IgD-negative memory B cell (primary cell): Measurements from ENCODE around the gene NNT. TPM values are rescaled to one million over a fixed set of nuclear protein-coding genes. Genes with fewer than 3 reads are reported as not detected.
A peak's percentile ranks its signal among the peaks of the same experiment; 100 is the strongest.
"Not testable (repeated sequence)": the region's sequence is repeated elsewhere in the genome, so short reads cannot be mapped to it uniquely, and the experiment has no call there.

Source experiments
- H3K27ac Mint-ChIP-seq, 3 donors: one replicate each; pipeline ENCODE4 v1.8.0; 2020 to 2022; ENCODE audit warnings: mild to moderate bottlenecking in 3 of 3, mixed read lengths in 3 of 3, moderate library complexity in 1 of 3
- H3K27me3 Mint-ChIP-seq: one replicate; pipeline ENCODE4 v1.8.0; 2021; ENCODE audit warnings: mixed read lengths
- H3K36me3 Mint-ChIP-seq: one replicate; pipeline ENCODE4 v1.8.0; 2020; ENCODE audit warnings: mild to moderate bottlenecking, mixed read lengths
- H3K4me1 Mint-ChIP-seq, 3 donors: one replicate each; pipeline ENCODE4 v1.8.0; 2020 to 2022; ENCODE audit warnings: mixed read lengths in 3 of 3, mild to moderate bottlenecking in 1 of 3
- H3K4me3 Mint-ChIP-seq, 4 donors: one replicate each; pipeline ENCODE4 v1.8.0; 2020 to 2022; ENCODE audit warnings: mild to moderate bottlenecking in 4 of 4, mixed read lengths in 4 of 4, moderate library complexity in 3 of 4
- H3K9me3 Mint-ChIP-seq, 3 donors: one replicate each; pipeline ENCODE4 v1.8.0; 2020 to 2021; ENCODE audit warnings: mixed read lengths in 3 of 3, mild to moderate bottlenecking in 1 of 3
- polyA plus RNA-seq: library from polyadenylated mRNA; unstranded; fragments of 300-500 nt; fragmentation: Illumina TruSeq; gene quantifications from one replicate; pipeline ENCODE4 v1.2.3, GENCODE V29; 2021

NNT gene
- polyA plus RNA-seq, 1 donor from 2014 or later = 37.3 TPM

DNA sequence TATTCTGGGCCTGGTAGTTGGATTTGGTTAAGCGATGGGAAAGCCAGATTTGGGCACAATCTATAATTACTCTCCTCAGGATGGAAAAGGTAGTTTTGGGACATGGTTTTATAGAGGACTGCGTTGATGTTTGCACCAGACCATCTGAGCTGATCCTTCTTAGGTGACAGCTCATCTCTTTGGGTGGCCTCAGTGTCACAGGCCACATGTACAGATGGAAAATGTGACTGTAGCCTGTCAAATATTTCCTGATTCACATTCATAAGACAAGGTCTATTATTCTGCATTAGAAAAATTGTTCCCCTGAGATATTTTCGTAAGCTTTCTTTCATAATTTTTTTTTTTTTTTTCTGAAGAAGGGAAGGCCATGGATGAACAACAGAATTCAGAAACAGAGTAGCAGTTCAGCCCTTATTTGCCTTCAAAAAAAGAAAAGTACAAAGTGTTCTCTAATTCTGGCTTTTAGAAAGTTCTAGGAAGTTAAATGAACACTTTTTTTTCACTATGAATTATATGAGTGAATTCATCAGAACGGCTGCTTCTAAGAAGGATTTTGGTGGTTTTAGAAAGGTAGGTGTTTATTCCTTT, 81.0 kb downstream of the NNT start:
- Mint-ChIP-seq H3K27me3 (no peaks in the 10 kb centered on the region), H3K36me3 (peaks cover 20% of the 10 kb centered on the region), H3K27ac (no peak overlapping the region), H3K9me3 (no peaks in the 10 kb centered on the region), H3K4me3 (no peak overlapping the region), H3K4me1 (no peaks in the 10 kb centered on the region)

DNA sequence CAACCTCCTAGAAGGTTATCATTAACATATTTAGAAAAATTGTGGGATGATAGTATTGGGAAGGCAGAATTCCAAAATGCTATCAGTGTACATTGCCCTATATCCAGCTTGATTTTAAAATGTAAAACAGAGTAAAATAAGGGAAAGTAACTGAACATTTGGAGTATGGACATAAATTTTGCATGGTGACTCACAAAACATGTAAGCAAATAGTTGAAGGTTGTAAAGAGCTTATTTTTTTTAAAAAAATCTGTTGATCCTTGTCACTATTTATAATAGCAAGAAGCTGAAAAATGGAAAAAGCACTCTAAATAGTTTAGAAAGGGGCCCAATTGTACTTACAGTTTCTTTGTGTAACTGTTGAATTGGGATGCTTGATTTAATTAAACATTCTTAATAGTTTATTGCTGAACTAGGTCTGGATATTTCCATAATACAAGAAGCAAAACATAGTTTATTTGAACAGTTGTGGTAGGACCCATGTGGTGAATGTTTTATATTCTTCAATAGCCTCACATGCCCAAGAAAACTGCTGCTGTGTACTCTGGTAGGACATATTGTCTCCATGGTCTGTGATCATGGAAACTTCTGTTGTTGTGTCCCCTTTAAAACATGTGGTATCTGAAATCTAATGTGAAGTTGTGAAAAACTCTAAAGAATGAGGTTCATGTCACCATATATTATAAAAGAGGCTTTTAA, 82.4 kb downstream of the NNT start:
- Mint-ChIP-seq H3K27ac (no peak overlapping the region), H3K36me3 (peaks cover 18% of the 10 kb centered on the region), H3K4me3 (no peak overlapping the region), H3K9me3 (no peaks in the 10 kb centered on the region), H3K27me3 (no peaks in the 10 kb centered on the region), H3K4me1 (peaks cover 0 to 2% (median 0%) of the 10 kb centered on the region in 3 donors)

DNA sequence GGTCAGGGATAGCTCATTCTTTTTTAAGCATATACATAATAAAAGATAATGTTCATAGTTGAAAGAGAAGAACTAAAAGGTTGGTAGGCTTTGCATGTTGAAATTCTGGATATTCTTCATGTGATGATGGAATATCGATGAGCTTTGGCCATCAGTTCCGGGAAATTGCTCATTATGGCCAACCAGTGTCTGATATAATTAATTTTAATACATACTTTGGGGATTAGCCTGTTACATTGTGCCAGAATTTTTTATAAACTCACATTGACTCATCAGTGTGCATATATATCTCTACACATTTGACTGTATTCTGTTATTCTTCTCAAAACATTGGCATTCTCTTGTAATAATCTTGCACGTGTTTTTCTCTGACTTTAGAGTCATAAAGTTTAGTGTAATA, 84.3 kb downstream of the NNT start:
- Mint-ChIP-seq H3K36me3 (peaks cover 22% of the 10 kb centered on the region), H3K9me3 (no peaks in the 10 kb centered on the region), H3K4me1 (peaks cover 0 to 4% (median 0%) of the 10 kb centered on the region in 3 donors), H3K27me3 (no peaks in the 10 kb centered on the region), H3K27ac (no peak overlapping the region), H3K4me3 (no peak overlapping the region)

DNA sequence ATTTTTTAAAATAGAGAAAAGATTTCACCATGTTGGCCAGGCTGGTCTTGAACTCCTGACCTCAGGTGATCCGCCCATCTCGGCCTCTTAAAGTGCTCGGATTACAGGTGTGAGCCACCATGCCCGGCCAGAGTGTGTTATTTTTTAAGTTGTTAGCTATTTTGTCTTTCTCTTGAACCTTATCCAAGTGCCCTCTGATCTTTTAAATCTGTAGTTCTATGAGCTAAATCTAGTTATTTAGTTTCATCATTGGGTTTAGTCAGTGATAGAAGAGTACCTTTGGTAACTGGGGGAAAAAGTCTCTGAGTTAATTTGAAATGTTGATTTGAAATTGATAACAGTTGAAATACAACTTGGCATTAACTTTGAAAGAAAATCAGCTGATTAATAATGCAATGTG, 88.3 kb downstream of the NNT start:
- Mint-ChIP-seq H3K27ac (no peak overlapping the region), H3K36me3 (peaks cover 37% of the 10 kb centered on the region)

DNA sequence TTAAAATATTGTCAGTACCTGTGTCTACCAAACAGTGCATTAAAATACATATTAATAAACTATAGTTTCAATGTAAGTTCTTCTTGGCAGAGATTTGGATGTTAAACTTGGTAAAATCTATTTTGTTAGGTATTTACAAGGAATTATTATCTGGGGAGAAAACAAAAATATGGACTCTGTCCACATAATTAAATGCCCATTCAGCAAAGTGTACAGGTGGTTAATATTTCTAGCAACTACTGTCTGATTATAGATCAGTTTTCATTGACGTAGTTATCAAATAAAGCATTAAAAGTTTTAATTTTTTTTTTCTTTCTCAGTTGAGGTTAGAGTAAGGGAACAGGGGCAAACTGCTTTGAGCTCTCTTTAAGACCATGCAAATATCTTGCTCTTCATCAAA, 88.9 kb downstream of the NNT start:
- Mint-ChIP-seq H3K9me3 (peaks cover 7 to 28% (median 16%) of the 10 kb centered on the region in 3 donors), H3K4me1 (peaks cover 0 to 4% (median 1%) of the 10 kb centered on the region in 3 donors), H3K27me3 (no peaks in the 10 kb centered on the region), H3K36me3 (peaks cover 38% of the 10 kb centered on the region), H3K4me3 (no peak overlapping the region), H3K27ac (no peak overlapping the region)

More for the DNA sequence above, 88.3 kb downstream of the NNT start:
- no peaks in the 10 kb centered on the region for H3K27me3 Mint-ChIP-seq
- no peak overlapping the region for H3K4me3 Mint-ChIP-seq
- H3K9me3 Mint-ChIP-seq = peaks cover 7 to 28% (median 16%) of the 10 kb centered on the region in 3 donors
- H3K4me1 Mint-ChIP-seq = peaks cover 0 to 4% (median 1%) of the 10 kb centered on the region in 3 donors

DNA sequence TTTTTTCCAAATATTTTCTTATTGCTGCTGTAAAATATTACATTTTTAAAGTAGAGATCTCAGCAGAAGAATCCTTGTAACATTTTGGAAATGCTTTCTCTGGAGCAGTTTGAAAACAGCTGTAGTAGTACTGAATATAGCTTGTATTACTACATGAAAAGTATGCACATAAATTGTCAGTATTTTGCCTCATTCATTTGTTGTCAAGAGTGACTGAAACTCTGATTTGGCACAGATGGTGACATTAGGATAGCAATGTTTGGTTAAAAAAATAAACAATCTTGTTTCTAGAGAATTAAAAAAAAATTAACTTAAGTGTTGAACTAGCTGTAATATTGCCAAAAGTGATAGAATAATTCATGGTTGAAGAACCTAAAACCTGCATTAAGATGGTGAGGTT, 90.4 kb downstream of the NNT start:
- no peaks in the 10 kb centered on the region for H3K27me3 Mint-ChIP-seq
- no peak overlapping the region for H3K27ac Mint-ChIP-seq
- peaks cover 0 to 4% (median 1%) of the 10 kb centered on the region in 3 donors for H3K4me1 Mint-ChIP-seq
- peaks cover 42% of the 10 kb centered on the region for H3K36me3 Mint-ChIP-seq
- no peak overlapping the region for H3K4me3 Mint-ChIP-seq
- peaks cover 7 to 28% (median 18%) of the 10 kb centered on the region in 3 donors for H3K9me3 Mint-ChIP-seq

DNA sequence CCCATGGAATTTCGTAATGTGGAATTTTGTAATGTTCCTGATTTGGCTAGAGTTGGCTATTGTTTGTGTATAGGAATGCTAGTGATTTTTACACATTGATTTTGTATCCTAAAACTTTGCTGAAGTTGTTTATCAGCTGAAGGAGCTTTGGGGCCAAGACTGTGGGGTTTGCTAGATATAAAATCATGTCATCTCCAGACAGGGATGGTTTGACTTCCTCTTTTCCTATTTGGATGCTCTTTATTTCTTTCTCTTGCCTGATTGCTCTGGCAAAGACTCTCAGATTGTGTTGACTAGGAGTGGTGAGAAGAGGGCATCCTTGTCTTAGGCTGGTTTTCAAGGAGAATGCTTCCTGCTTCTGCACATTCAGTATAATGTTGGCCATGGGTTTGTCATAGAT, 91.0 kb downstream of the NNT start:
- peaks cover 0 to 4% (median 1%) of the 10 kb centered on the region in 3 donors for H3K4me1 Mint-ChIP-seq
- H3K27ac Mint-ChIP-seq = peak overlapping the region in 1 of 3 donors; percentile 31
- no peaks in the 10 kb centered on the region for H3K27me3 Mint-ChIP-seq
- H3K4me3 Mint-ChIP-seq = peak overlapping the region in 1 of 4 donors; percentile 9
- peaks cover 40% of the 10 kb centered on the region for H3K36me3 Mint-ChIP-seq
- peaks cover 7 to 28% (median 18%) of the 10 kb centered on the region in 3 donors for H3K9me3 Mint-ChIP-seq

DNA sequence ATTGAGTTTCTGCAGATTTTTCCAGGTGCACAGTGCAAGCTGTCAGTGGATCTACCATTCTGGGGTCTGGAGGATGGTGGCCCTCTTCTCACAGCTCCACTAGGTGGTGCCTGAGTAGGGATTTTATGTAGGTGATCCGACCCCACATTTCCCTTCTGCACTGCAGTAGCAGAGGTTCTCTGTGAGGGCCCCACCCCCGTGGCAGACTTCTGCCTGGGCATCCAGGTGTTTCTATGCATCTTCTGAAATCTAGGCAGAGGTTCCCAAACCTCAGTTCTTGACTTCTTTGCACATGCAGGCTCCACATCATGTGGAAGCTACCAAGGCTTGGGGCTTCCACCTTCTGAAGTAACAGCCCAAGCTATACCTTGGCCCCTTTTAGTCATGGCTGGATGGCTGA, 93.5 kb downstream of the NNT start:
- H3K9me3 Mint-ChIP-seq = peaks cover 7 to 32% (median 18%) of the 10 kb centered on the region in 3 donors
- not testable (repeated sequence) for H3K27ac Mint-ChIP-seq, H3K27me3 Mint-ChIP-seq, H3K4me1 Mint-ChIP-seq, H3K4me3 Mint-ChIP-seq
- peaks cover 45% of the 10 kb centered on the region for H3K36me3 Mint-ChIP-seq

DNA sequence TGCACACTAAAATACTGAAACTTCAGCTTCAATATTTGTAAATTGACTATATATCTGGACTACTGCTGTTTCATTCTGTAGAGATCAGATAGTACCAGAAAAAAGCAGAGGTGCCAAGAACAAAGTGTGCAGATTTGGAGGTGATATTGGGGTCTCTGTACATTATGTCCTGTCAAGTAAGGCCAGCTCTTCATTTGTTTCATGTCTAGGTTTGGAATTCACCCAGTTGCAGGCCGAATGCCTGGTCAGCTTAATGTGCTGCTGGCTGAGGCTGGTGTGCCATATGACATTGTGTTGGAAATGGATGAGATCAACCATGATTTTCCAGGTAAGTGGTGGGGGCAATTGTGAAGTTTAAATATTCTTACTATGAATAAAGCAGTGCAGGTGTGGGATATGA, 96.9 kb downstream of the NNT start:
- no peaks in the 10 kb centered on the region for H3K27me3 Mint-ChIP-seq
- H3K27ac Mint-ChIP-seq = no peak overlapping the region
- H3K9me3 Mint-ChIP-seq = peaks cover 2 to 16% (median 13%) of the 10 kb centered on the region in 3 donors
- no peaks in the 10 kb centered on the region for H3K4me1 Mint-ChIP-seq
- H3K36me3 Mint-ChIP-seq = peaks cover 34% of the 10 kb centered on the region
- H3K4me3 Mint-ChIP-seq = no peak overlapping the region

DNA sequence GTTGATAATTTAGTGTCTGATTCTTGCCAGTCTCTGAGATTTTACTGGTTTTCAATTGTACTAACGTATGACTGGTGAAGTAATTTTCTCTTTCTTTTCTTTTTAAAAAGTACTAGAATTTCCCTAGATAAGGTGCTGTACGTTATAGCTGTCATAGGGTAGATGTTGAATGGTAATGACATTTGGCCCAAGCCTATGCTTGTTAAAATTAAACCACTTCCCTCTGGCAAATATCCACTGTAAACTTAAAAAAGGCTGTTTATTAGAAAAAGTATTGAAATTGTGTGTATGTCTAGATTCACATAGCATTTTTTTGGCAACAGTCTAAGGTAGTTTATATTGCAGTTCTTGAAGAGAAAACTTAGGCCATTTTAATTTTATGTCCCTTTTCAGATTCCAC, 97.6 kb downstream of the NNT start:
- Mint-ChIP-seq H3K27ac (no peak overlapping the region), H3K27me3 (no peaks in the 10 kb centered on the region), H3K4me3 (no peak overlapping the region), H3K9me3 (peaks cover 2 to 14% (median 7%) of the 10 kb centered on the region in 3 donors), H3K4me1 (no peaks in the 10 kb centered on the region), H3K36me3 (peaks cover 34% of the 10 kb centered on the region)

DNA sequence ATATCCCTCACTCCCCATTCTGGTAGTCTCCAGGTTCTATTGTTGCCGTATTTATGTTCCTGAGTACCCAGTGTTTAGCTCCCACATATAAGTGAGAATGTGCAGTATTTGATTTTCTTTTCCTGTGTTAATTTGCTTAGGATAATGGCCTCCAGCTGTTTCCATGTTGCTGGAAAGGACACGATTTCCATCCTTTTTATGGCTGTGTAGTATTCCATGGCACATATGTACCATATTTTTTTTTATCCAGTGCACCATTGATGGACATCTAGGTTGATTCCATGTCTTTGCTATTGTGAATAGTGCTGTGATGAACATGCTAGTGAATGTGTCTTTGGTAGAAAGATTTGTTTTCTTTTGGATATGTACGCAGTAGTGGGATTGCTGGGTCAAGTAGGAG, 98.2 kb downstream of the NNT start:
- H3K4me1 Mint-ChIP-seq = no peaks in the 10 kb centered on the region
- H3K27ac Mint-ChIP-seq = no peak overlapping the region
- no peaks in the 10 kb centered on the region for H3K27me3 Mint-ChIP-seq
- no peak overlapping the region for H3K4me3 Mint-ChIP-seq
- H3K36me3 Mint-ChIP-seq = peaks cover 31% of the 10 kb centered on the region
- H3K9me3 Mint-ChIP-seq = peaks cover 0 to 11% (median 2%) of the 10 kb centered on the region in 3 donors

DNA sequence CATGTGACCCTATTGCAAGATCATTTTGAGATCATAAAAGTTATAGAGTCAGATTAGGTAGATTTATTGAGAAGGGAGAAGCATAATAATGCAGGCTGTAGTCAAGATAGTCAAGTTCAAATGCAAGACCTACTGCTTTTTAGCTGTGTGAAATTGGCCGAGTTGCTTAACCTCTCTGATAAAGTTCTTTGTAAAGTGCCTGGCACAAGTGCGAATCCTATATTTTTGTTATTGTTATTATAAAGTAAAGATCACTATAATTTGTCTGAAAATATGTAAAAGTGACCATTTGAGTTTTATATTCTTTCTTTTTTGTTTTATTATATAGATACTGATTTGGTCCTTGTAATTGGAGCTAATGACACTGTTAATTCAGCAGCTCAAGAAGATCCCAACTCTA, 99.3 kb downstream of the NNT start:
- Mint-ChIP-seq H3K9me3 (peaks cover 0 to 11% (median 0%) of the 10 kb centered on the region in 3 donors), H3K4me1 (no peaks in the 10 kb centered on the region), H3K4me3 (no peak overlapping the region), H3K36me3 (peaks cover 26% of the 10 kb centered on the region), H3K27me3 (no peaks in the 10 kb centered on the region), H3K27ac (no peak overlapping the region)

DNA sequence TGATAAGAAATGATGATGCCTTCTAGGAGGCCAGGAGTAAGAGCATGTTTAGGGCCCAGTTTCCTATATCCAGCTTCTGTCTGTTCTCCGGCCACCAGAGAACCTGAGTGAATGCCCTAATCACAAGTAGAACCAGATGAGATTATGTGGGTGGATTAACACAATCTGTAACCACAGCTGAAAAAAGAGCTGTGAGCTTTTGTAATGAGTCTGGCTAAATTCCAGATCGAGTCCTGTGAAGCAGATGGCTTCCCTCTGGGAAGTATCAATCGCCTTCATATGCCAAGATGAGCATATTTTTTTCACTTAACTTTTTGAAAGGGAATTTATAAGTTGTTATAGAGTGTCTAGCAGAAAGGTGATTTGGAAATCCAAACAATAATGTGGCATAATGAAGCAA, 99.8 kb downstream of the NNT start:
- Mint-ChIP-seq H3K9me3 (peaks cover 0 to 11% (median 0%) of the 10 kb centered on the region in 3 donors), H3K27me3 (no peaks in the 10 kb centered on the region), H3K27ac (peak overlapping the region in 1 of 3 donors; percentile 36), H3K4me1 (no peaks in the 10 kb centered on the region), H3K36me3 (peaks cover 23% of the 10 kb centered on the region), H3K4me3 (no peak overlapping the region)

DNA sequence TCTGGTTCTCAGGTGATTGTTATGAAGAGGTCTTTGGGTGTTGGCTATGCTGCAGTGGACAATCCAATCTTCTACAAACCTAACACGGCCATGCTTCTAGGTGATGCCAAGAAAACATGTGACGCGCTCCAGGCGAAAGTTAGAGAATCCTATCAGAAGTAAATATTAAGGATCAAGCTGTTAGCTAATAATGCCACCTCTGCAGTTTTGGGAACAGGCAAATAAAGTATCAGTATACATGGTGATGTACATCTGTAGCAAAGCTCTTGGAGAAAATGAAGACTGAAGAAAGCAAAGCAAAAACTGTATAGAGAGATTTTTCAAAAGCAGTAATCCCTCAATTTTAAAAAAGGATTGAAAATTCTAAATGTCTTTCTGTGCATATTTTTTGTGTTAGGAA, 101.3 kb downstream of the NNT start:
- H3K27me3 Mint-ChIP-seq = no peaks in the 10 kb centered on the region
- H3K4me1 Mint-ChIP-seq = no peaks in the 10 kb centered on the region
- H3K36me3 Mint-ChIP-seq = peaks cover 23% of the 10 kb centered on the region
- H3K9me3 Mint-ChIP-seq = peaks cover 0 to 11% (median 0%) of the 10 kb centered on the region in 3 donors
- no peak overlapping the region for H3K4me3 Mint-ChIP-seq
- H3K27ac Mint-ChIP-seq = no peak overlapping the region

DNA sequence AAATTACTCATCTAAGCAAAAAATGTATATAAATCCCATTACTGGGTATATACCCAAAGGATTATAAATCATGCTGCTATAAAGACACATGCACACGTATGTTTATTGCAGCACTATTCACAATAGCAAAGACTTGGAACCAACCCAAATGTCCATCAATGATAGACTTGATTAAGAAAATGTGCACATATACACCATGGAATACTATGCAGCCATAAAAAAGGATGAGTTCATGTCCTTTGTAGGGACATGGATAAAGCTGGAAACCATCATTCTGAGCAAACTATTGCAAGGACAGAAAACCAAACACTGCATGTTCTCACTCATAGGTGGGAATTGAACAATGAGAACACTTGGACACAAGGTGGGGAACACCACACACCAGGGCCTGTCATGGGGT, 103.6 kb downstream of the NNT start:
- not testable (repeated sequence) for H3K4me1 Mint-ChIP-seq, H3K27ac Mint-ChIP-seq, H3K9me3 Mint-ChIP-seq, H3K27me3 Mint-ChIP-seq, H3K4me3 Mint-ChIP-seq
- H3K36me3 Mint-ChIP-seq = peaks cover 14% of the 10 kb centered on the region

DNA sequence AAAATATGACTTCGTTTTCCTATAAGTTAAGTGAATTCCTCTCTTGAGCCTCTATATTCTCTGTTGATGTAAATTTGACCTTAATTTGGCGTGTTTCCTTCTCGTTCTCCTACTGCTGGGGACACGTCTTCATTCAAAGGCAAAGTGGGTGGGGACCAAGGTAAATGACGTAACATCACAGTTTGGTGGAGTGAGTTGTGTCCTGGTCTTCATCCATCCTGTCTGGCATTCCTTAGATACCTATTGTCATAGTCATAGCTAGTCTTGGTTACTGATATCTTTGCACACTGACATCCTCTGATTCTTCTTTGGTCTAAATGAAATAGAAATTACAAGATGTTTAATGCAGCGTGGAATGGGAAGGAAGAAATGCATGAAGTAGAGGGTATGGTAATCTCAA, 108.5 kb downstream of the NNT start:
- Mint-ChIP-seq H3K9me3 (no peaks in the 10 kb centered on the region), H3K36me3 (no peaks in the 10 kb centered on the region), H3K4me3 (no peak overlapping the region), H3K27ac (no peak overlapping the region), H3K4me1 (no peaks in the 10 kb centered on the region), H3K27me3 (no peaks in the 10 kb centered on the region)
